Parathyroid adenoma (tissue), 2 donors: ENCODE data around the gene FMO5.

Experiments
- H2AFZ ChIP-seq: fragments of 300-600 bp; sonication (generic); one replicate; pipeline ENCODE4 v1.7.0; 2017; ENCODE audit warnings: antibody characterized with exemption, mild to moderate bottlenecking
- H3K27ac ChIP-seq: fragments of 300-600 bp; sonication (generic); one replicate; pipeline ENCODE4 v1.7.0; 2017
- H3K27me3 ChIP-seq: fragments of 300-600 bp; sonication (generic); one replicate; pipeline ENCODE4 v1.7.0; 2017; ENCODE audit warnings: low read length; ENCODE audit not compliant: control insufficient read depth, insufficient read depth
- H3K36me3 ChIP-seq: fragments of 300-600 bp; sonication (generic); one replicate; pipeline ENCODE4 v1.7.0; 2017; ENCODE audit warnings: low read length; ENCODE audit not compliant: control insufficient read depth, insufficient read depth
- H3K4me1 ChIP-seq: fragments of 300-600 bp; sonication (generic); one replicate; pipeline ENCODE4 v1.7.0; 2017; ENCODE audit warnings: control low read depth
- H3K4me2 ChIP-seq: fragments of 300-600 bp; sonication (generic); one replicate; pipeline ENCODE4 v1.7.0; 2017; ENCODE audit warnings: low read length
- H3K4me3 ChIP-seq: fragments of 300-600 bp; sonication (generic); one replicate; pipeline ENCODE4 v1.7.0; 2017; ENCODE audit warnings: low read depth, low read length
- H3K79me2 ChIP-seq: fragments of 300-600 bp; sonication (generic); one replicate; pipeline ENCODE4 v1.7.0; 2017; ENCODE audit warnings: control low read depth
- H3K9ac ChIP-seq: fragments of 300-600 bp; sonication (generic); one replicate; pipeline ENCODE4 v1.7.0; 2017; ENCODE audit warnings: mild to moderate bottlenecking
- H3K9me3 ChIP-seq: fragments of 300-600 bp; sonication (generic); one replicate; pipeline ENCODE4 v1.7.0; 2017; ENCODE audit warnings: low read length; ENCODE audit not compliant: control insufficient read depth
- TF ChIP-seq, protein P1 (sequence below): fragments of 300-600 bp; sonication (generic); IDR thresholded peaks from one replicate; pipeline ENCODE4 v1.7.0; 2017; ENCODE audit warnings: antibody characterized with exemption, mild to moderate bottlenecking
- donor health status: primary hyperparathyroidism.

FMO5 gene

GRCh38 chr1:147225193-147225730 lies at the start of gene FMO5:
FMO5 (minus strand) TSS chr1:147225339; CDS start chr1:147225029, 310 bp downstream.
- H2AFZ ChIP-seq = peak within 1 kb of the TSS; percentile 78
- H3K4me2 ChIP-seq = peak within 1 kb of the TSS; percentile 95
- TF ChIP-seq, protein P1, sequence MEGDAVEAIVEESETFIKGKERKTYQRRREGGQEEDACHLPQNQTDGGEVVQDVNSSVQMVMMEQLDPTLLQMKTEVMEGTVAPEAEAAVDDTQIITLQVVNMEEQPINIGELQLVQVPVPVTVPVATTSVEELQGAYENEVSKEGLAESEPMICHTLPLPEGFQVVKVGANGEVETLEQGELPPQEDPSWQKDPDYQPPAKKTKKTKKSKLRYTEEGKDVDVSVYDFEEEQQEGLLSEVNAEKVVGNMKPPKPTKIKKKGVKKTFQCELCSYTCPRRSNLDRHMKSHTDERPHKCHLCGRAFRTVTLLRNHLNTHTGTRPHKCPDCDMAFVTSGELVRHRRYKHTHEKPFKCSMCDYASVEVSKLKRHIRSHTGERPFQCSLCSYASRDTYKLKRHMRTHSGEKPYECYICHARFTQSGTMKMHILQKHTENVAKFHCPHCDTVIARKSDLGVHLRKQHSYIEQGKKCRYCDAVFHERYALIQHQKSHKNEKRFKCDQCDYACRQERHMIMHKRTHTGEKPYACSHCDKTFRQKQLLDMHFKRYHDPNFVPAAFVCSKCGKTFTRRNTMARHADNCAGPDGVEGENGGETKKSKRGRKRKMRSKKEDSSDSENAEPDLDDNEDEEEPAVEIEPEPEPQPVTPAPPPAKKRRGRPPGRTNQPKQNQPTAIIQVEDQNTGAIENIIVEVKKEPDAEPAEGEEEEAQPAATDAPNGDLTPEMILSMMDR = no peak
- peak within 1 kb of the TSS; percentile 29 for H3K27ac ChIP-seq
- peak within 1 kb of the TSS; percentile 83 for H3K4me3 ChIP-seq
- H3K27me3 ChIP-seq = no peaks in the 10 kb centered on the region
- no peaks in the 10 kb centered on the region for H3K36me3 ChIP-seq
- no peak within 1 kb of the TSS for H3K9ac ChIP-seq
- H3K79me2 ChIP-seq = no peaks in the 10 kb centered on the region
- no peaks in the 10 kb centered on the region for H3K9me3 ChIP-seq
- no peaks in the 10 kb centered on the region for H3K4me1 ChIP-seq

- Histone ChIP-seq H3K36me3 (no peaks in the 10 kb centered on the region), H3K27ac (no peak overlapping the region), H2AFZ (no peak overlapping the region), H3K4me2 (no peak overlapping the region), H3K4me1 (no peaks in the 10 kb centered on the region), H3K9me3 (no peaks in the 10 kb centered on the region), H3K79me2 (no peaks in the 10 kb centered on the region), H3K9ac (no peak overlapping the region), H3K27me3 (no peaks in the 10 kb centered on the region), H3K4me3 (no peak overlapping the region)
- TF ChIP-seq, protein P1 = peak; percentile 28
Observed at GRCh38 chr1:147273409-147274336, 48.5 kb upstream of the FMO5 start.

DNA sequence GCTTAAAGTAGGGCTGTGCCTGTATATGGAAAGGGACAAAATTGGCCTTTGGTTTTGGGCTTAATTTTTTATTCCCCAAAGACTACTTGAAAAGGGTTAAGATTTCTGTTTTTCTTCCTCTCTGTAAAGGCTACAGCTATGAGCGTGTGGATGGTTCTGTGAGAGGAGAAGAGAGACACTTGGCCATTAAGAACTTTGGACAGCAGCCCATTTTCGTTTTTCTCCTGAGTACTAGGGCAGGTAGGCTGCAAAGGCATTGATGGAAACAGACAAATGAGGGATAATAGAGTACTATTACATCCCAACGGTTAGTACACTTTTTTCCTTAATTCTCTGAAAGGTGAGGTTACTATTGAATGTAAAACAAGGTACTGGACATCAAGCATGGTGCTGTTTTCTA lies 46.9 kb upstream of the FMO5 start:
- Histone ChIP-seq H3K79me2 (no peaks in the 10 kb centered on the region), H2AFZ (no peak overlapping the region), H3K4me3 (no peak overlapping the region), H3K9ac (no peak overlapping the region), H3K4me1 (no peaks in the 10 kb centered on the region), H3K4me2 (no peak overlapping the region), H3K27ac (no peak overlapping the region), H3K36me3 (no peaks in the 10 kb centered on the region), H3K9me3 (no peaks in the 10 kb centered on the region), H3K27me3 (no peaks in the 10 kb centered on the region)
- TF ChIP-seq, protein P1 = no peak

DNA sequence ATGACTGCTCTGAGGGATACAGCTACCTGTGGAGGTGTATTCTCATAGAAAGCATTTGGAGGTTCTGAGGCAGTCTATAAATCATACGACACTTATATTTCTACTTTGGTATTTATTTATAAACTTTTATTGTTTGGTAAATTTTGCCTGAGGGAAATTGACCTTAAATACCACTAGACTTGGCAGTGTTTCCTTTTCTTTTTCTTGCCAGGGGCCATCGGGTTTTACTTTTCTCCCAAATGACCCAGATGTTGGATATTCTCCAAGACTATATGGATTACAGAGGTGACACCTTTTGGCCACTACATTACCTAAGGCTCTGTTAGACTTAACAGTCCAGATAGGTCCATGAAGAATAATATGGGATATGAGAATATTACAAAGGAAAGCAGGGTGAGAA lies 45.6 kb upstream of the FMO5 start:
- H3K27me3 ChIP-seq = no peaks in the 10 kb centered on the region
- no peak overlapping the region for H2AFZ ChIP-seq
- no peaks in the 10 kb centered on the region for H3K36me3 ChIP-seq
- no peak overlapping the region for H3K4me3 ChIP-seq
- no peaks in the 10 kb centered on the region for H3K79me2 ChIP-seq
- no peak overlapping the region for H3K27ac ChIP-seq
- TF ChIP-seq, protein P1 = no peak
- no peaks in the 10 kb centered on the region for H3K9me3 ChIP-seq
- no peak overlapping the region for H3K9ac ChIP-seq
- H3K4me2 ChIP-seq = no peak overlapping the region
- H3K4me1 ChIP-seq = no peaks in the 10 kb centered on the region
